ENCODE data around the gene TEX261.
"Not testable (repeated sequence)": the region's sequence is repeated elsewhere in the genome, so short reads cannot be mapped to it uniquely, and the experiment has no call there.

The TEX261 gene

GRCh38 chr2:70999362-70999761 lies 4.7 kb upstream of the TEX261 start:
- no peak for DNase-seq

GRCh38 chr2:70998885-70999284 lies 4.2 kb upstream of the TEX261 start:
- DNase-seq, result not testable (repeated sequence)

GRCh38 chr2:70995426-70995729 lies 705 bp upstream of the TEX261 start:
- DNase-seq, result peak; percentile 12

GRCh38 chr2:70994009-70994698 lies 519 bp downstream of the TEX261 start:
- no peak for DNase-seq

- DNase-seq, result no peak
These were observed 1.5 kb downstream of the TEX261 start for GRCh38 chr2:70992945-70993853.

- no peak for DNase-seq
These were observed 2.9 kb downstream of the TEX261 start for GRCh38 chr2:70991742-70992141.

- DNase-seq, result no peak
These were observed 3.5 kb downstream of the TEX261 start for GRCh38 chr2:70991142-70991541.

- no peak for DNase-seq
These were observed 4.5 kb downstream of the TEX261 start for GRCh38 chr2:70990216-70990615.

GRCh38 chr2:70988726-70989648 lies 5.7 kb downstream of the TEX261 start:
- DNase-seq, result no peak

- DNase-seq, result no peak
These were observed 6.5 kb downstream of the TEX261 start for GRCh38 chr2:70988151-70988550.

- DNase-seq, result no peak
These were observed 7.3 kb downstream of the TEX261 start for GRCh38 chr2:70987386-70987785.

- DNase-seq, result no peak
These were observed 8.0 kb downstream of the TEX261 start for GRCh38 chr2:70986499-70987189.

- no peak for DNase-seq
These were observed 8.7 kb downstream of the TEX261 start for GRCh38 chr2:70985956-70986355.

GRCh38 chr2:70985283-70985688 lies 9.4 kb downstream of the TEX261 start:
- no peak for DNase-seq

GRCh38 chr2:70984576-70985282 lies 9.9 kb downstream of the TEX261 start:
- DNase-seq, result no peak

GRCh38 chr2:70984228-70984575 lies 10.5 kb downstream of the TEX261 start:
- no peak for DNase-seq

GRCh38 chr2:70983506-70984227 lies 11.0 kb downstream of the TEX261 start:
- DNase-seq, result no peak

- DNase-seq, result no peak
These were observed 11.7 kb downstream of the TEX261 start for GRCh38 chr2:70982971-70983370.

- DNase-seq, result no peak
These were observed 12.5 kb downstream of the TEX261 start for GRCh38 chr2:70981866-70982810.

GRCh38 chr2:70981421-70981820 lies 13.3 kb downstream of the TEX261 start:
- DNase-seq, result no peak
